Suppressor macrophage treated with lipopolysaccharide for 1 hour (primary cell): ENCODE measurements around the gene KCNQ2.

ENCODE experiments used
- DNase-seq, 3 donors: peaks; one replicate each; pipeline ENCODE4 v3.0.0-alpha.2; 2020 to 2022

Gene KCNQ2

GRCh38 chr20:63351811-63352591 is 120.5 kb downstream of the KCNQ2 start:
- no peak for DNase-seq

DNA sequence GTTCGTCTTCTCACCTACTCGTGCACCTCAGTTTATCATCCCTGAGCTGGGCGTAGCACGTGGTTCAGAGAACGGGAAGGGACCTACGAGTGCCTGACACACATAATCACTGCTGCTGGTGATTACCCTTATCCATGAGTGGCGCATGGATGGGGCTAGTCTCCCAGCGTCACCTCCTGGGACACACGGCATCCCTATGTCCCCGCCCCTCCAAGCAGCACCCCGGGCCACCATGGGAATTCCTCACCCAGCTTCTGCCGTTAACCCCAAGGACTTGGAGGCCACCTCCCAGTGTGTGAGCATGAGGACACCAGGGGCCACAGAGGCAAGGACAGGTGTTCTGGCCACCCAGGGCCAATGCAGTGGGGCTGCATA is 121.1 kb downstream of the KCNQ2 start:
- DNase-seq = no peak

GRCh38 chr20:63350597-63351325 is 121.7 kb downstream of the KCNQ2 start:
- no peak for DNase-seq
